ENCODE data around the gene ACAD10.
"Not testable (repeated sequence)": the region's sequence is repeated elsewhere in the genome, so short reads cannot be mapped to it uniquely, and the experiment has no call there.

Gene ACAD10

DNA sequence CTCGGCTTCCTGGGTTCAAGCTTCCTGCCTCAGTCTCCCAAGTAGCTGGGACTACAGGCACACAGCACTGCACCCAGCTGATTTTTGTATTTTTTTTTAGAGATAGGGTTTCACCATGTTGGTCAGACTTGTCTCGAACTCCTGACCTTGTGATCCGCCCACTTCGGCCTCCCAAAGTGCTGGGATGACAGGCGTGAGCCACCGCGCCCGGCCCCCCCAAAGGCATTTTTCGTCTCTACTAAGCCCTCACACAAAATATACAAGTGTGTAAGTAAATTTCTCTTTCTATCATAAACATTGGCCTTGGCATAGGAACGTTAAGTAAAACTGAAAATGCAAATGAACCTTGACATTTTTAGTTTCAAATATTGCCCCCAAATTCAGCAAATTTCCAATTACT lies 2.1 kb downstream of the ACAD10 start:
- DNase-seq = no peak

DNA sequence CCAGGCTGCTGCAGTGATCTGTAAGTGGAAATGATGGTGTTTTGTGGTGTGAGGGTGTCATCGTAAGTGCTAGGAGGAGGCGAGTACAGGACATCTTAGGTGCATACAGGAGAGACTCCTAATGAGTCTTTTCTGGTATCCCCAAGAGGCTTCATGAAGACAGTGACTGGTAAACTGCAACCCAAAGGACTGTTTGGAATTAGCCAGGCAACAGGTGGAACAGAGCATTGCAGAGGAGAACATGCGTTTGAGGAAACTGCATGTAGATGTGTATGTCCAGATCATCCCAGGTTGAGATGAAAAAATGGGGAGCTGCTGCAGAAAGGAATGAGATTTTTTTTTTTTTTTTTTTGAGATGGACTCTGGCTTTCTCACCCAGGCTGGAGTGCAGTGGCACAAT lies 5.4 kb downstream of the ACAD10 start:
- no peak for DNase-seq

DNA sequence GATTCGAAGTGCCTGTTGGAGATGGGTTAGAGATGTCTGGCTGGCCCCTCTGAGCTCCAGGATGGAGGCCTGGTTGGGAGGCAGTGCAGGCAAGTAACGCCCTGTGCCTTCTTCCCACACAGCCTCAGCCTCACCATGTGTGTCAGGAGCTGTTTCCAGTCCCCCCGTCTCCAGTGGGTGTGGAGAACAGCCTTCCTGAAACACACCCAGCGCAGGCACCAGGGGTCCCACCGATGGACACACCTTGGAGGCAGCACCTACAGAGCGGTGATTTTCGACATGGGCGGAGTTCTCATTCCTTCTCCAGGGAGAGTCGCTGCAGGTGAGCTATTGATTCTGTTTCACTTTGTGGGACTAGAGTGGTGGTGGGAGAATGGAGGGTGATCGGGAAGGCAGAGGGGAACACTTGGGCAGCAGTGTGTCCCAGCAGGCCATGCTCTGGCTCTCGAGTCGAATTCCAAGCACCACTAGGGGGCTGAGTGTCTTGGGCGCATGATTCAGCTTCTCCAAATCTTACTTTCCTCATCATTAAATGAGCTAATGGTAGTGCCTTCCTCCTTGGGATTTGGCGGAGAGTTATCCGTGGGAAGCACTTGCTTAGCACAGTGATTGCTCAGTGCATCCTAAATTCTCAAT lies 6.8 kb downstream of the ACAD10 start:
- no peak for DNase-seq

DNA sequence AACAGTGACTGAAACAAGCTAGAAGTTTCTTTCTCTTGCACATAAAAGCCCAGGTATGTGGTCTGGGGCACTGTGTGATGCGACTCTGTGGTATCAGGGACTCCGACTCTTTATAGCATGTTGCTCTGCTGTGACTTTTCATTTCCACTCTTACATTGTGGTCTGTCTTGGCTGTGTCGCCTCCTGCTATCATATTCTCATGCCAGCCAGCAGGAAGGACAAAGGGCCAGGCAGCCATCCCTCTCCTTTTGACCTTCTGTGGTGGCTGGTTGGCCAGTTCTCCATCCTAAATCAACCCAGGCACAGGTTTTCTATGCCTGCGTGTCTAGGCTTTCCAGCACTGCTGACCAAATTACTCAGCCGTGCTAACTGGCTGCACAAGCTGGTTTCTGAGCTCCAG lies 8.0 kb downstream of the ACAD10 start:
- DNase-seq = no peak

DNA sequence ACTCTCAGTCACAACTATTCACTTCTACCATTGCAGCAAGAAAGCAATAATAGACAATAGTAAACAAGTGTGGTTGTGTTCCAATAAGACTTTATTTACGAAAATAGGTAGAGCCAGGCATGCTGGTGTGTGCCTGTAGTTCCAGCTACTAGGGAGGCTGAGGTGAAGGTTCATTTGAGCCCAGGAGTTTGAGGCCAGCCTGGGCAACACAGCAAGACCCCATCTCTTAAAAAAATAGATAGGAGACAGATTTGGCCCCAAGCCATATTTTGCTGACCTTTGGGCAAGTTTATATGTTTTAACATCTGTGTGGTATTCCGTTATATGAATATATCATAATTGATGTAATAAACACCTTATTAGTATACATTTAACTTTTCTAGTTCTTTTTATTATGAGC lies 14.1 kb downstream of the ACAD10 start:
- no peak for DNase-seq

DNA sequence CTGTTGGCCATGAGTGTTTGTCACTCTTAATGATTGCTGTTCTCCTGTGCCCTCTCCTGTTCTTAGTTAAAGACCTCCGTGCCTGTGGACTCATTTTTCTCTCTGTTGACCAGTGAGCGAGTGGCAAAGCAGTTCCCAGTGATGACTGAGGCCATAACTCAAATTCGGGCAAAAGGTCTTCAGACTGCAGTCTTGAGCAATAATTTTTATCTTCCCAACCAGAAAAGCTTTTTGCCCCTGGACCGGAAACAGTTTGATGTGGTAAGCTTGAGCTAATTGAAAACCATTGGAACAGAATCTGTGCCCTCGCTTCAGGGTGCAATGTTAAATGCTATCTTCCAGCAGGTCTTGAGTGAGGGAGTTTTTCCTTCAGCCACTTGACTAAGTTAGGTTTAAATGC lies 19.8 kb downstream of the ACAD10 start:
- DNase-seq = no peak

DNA sequence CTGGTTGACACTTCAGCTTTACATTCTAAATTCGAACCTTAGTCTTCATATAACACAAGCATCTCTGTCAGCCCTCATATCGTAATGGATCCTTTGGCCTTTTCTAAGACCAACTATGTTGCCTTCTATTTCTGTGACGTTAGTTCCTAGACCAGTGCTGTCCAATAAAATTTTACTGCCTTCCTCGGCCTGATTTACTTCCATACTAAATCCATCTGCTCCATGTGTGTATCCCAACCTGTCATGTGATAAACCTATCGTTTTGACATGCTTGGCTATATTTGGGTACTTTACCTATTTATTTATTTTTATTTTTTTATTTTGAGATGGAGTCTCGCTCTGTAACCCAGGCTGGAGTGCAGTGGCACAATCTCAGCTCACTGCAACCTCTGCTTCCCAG lies 20.3 kb downstream of the ACAD10 start:
- DNase-seq = no peak

DNA sequence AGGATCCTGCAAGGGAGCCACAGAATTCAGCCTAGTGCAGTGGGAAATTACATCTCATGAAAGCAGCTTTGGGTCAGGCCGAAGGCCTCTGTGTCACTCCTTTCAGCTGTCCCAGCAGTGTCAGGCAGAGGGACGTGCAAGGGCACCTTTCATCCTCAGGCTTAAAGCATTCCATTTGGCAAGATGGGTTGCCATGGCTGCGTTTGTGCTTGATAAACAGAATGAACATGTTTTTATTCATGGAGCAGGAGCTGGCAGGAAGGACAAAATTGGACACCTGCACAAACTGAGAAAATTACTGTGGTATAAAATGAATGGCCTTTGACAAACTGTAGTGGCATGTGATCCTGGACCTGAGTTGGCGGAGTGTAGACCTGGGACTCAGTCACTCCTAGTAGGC lies 29.4 kb downstream of the ACAD10 start:
- DNase-seq = no peak

DNA sequence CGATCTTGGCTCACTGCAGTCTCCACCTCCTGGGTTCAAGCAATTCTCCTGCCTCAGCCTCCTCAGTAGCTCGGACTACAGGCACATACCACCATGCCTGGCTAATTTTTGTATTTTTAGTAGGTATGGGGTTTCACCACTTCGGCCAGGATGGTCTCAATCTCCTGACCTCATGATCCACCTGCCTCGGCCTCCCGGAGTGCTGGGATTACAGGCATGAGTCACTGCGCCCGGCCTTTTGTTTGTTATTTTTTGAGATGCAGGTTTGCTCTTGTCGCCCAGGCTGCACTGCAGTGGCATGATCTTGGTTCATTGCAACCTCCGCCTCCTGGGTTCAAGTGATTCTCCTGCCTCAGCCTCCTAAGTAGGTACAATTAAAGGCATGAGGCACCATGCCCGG lies 33.5 kb downstream of the ACAD10 start:
- not testable (repeated sequence) for DNase-seq

DNA sequence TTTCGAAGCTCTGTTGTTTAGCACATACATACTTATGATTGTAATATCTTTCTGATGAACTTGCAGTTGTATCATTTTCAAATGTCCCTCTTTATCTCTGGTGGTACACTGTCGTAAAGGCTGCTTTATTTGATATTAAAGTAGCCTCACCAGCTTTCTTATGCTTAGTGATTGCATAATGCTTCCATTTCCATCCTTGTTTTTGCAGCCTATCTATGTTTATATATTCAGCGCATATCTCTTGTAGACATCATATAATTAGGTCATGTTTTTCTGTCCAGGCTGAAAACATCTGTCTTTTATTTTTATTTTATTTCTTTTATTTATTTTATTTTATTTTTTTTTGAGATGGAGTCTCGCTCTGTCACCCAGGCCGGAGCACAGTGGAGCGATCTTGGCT lies 34.6 kb downstream of the ACAD10 start:
- DNase-seq = no peak

DNA sequence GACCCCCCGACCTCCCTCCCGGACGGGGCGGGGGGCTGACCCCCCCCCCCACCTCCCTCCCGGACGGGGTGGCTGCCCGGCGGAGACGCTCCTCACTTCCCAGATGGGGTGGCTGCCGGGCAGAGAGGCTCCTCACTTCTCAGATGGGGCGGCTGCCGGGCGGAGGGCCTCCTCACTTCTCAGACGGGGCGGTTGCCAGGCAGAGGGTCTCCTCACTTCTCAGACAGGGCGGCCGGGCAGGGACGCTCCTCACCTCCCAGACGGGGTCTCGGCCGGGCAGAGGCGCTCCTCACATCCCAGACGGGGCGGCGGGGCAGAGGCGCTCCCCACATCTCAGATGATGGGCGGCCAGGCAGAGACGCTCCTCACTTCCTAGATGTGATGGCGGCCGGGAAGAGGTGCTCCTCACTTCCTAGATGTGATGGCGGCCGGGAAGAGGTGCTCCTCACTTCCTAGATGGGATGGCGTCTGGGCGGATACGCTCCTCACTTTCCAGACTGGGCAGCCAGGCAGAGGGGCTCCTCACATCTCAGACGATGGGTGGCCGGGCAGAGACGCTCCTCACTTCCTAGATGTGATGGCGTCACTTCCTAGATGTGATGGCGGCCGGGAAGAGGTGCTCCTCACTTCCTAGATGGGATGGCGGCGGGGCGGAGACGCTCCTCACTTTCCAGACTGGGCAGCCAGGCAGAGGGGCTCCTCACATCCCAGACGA lies 38.0 kb downstream of the ACAD10 start:
- DNase-seq = not testable (repeated sequence)

DNA sequence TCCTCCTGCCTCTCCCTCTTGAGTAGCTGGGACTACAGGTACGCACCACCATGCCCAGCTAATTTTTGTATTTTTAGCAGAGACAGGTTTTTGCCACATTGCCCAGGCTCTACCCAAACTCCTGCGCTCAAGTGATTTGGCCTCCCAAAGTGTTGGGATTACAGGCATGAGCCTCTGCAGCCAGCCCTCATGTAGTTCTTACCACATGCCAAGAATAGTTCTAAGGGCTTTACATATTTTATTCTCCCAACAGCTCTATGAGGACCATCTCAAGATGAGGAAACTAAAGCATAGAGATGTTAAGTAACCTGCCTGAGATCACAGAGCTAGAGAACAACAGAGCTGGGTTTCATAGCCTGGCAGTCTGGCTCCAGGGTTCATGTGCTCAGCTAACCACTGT lies 42.9 kb downstream of the ACAD10 start:
- no peak for DNase-seq

DNA sequence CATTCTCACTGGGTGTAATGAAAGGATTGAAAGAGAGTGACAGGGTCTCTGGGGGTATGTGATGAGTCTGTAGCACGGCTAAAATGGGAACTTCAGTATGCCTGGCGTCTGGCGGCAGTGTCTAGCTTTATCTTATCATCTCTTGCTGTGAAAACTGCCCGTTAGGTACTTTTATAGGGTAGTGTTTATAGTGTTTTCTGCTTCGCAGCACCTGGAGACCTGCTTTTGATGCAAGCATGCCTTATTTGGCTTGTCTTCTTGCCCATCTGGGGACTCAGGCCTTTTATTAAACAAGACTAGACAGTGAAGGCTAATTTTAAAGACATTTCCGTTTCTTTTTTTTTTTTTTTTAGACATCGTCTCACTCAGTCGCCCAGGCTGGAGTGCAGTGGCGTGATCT lies 44.6 kb downstream of the ACAD10 start:
- no peak for DNase-seq

DNA sequence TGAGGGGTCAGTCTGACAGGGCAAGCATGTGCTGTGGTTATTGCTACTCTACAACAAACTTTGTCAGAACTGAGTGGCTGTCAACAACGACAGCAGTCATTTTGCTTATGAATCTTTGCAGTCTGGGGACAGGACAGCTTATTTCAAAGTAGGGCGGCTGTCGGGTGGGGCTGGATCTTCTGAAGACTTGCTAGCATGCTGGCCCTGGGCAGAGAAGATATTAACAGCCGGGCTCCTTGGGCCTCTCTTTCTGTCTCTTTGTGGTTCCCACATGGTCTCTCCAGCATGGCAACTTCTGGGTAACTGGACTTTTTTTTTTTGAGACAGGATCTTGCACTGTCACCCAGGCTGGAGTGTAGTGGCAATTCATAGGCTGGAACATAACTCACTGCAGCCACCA lies 46.9 kb downstream of the ACAD10 start:
- no peak for DNase-seq

DNA sequence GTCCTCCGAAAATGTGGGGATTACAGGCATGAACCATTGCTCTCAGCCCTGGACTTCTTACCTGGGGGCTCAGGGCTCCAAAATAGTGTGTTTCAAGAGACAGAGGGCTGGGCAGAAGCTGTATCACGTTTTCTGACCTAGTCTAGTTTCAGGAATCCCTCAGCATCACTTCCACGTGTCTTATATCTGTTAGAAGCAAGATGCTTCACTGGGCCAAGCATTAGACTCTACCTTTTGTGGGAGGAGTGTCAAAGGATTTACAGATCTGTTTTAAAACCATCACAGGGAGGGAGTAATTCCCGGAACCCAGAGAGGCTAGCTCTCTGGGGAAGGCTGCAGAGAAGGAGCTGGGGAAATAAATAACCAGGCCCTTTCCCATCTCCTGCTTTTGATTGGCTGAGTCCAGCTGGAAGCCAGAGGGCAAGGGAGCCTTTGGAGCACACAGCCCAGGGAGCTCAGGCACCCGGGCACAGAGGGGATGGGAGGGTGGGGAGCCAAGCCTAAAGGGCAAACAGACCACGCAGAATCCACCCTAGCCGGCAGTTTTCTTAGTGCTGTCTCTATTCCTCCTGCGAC lies 47.6 kb downstream of the ACAD10 start:
- DNase-seq = no peak

DNA sequence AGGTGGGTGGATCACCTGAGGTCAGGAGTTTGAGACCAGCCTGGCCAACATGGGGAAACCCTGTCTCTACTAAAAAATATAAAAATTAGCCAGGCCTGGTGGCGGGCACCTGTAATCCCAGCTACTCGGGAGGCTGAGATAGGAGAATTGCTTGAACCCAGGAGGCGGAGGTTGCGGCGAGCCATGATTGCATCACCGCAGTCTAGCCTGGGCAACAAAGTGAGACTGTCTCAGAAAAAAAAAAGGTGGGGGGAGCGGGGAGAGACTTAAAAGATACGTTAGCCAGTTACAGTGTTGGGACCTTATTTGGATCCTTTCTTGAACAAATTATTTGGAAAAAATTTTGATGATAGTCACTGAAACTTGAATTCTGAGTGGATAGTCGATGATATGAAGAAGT lies 53.7 kb downstream of the ACAD10 start:
- not testable (repeated sequence) for DNase-seq

DNA sequence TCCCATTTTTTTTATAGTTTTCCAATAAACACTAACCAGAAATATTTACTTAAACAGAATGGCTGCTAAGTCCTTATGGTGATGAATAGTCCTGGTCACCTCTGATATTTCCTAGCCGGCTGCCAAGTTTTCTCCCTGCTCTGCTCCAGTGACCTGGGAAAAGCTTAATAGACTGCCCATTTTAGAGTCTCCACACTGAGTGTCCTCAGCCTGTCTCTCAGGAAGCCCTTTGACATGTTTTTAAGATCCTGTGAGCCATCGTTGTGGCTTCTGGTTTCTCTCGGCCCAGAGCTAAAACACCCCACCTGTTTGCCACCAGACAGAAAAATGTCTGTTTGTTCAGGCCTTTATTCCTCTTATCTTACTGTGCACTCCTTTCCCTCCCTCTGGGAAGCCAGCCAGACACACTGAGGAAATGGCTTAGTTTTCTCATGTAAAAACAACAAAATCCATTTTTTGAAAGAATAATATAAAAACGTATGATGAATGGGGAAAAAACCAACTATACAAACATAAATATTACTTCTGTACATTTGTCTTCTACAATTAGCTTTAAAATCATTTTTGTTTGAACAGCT lies 55.5 kb downstream of the ACAD10 start:
- no peak for DNase-seq

DNA sequence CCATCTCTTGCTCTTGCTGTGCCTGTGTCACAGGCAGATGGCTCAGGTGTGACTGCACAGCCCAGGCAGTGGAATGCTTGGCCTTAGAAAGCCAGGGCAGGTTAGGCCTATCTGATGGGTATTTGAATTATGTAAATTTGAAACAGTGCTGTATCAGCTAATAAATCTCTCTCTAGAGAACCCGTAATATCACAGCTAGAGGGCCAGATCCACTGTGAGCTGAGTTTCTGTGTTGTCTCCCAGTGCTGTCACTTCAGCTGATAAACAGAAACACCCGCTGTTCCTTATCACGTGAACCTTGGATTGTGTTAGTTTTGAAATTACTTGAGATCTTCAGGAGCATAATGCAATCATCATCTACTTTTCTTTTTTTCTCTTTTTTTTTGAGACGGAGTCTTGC lies 59.4 kb downstream of the ACAD10 start:
- DNase-seq = no peak

DNA sequence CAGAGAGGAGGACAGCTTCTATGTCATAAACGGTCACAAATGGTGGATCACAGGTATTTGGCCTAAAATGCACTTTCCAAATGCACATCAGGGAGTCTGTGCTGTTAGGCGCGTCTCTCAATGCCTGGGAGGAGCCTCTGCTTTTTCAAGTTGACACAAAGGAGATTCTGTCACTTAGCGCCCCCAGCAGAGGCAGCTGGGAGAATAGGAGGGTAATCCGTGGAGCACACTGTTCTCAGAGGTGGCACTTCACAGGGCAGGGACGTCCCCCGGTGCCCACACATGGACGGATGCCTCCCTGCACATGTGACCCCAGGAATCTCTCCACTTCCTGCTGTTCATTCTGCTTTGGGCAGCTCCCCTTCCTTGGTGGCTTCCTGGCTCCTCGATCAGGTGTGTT lies 61.5 kb downstream of the ACAD10 start:
- no peak for DNase-seq

DNA sequence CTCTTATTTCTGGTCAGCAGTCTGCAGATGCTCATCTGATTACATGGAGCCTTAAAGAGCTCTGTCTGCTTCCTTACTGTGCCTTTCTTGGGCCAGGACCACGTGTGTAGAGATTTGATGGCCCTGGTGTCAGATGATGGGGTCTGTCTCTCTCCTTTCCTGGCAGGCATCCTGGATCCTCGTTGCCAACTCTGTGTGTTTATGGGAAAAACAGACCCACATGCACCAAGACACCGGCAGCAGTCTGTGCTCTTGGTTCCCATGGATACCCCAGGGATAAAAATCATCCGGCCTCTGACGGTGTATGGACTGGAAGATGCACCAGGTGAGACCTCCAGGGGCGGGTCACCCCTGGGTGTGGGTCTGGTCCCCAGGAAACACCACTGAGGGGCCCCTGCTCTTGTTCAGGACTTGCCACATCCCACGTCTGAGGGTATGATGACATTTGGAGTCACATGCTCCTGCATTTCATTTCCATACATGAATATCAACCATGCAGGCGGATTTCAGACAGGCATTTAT lies 62.4 kb downstream of the ACAD10 start:
- DNase-seq = no peak

DNA sequence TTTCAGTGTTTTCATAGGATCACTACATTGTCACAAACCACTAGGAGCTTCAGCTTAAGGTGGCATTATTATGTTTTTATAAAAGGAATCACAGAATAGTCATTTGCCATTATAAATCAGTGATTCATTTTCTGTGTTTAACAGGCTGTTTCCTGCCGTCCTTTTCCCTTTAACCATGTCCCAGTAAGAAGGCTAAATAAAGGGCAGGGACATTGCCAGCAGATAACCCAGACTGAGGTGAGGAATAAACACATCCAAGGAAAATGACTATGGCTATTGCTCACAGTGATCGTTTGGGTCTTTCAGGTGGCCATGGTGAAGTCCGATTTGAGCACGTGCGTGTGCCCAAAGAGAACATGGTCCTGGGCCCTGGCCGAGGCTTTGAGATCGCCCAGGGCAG lies 63.0 kb downstream of the ACAD10 start:
- no peak for DNase-seq

DNA sequence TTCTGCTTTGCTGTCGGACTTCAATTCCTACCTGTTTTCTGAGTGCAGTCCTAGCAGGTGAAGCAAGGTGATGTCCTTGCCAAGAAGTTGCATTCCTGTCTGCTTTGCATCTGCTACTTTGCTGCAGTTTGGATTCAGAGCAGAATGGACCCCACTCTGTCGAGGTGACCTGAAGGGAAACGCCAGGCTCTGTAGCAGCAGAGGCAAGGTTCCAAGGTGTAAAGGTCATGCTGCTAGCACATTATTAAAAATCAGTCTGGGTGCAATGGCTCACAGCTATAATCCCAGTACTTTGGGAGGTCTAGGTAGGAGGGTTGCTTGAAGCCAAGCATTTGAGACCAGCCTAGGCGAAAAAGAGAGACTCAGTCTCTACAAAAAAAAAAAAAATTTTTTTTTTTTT lies 63.5 kb downstream of the ACAD10 start:
- DNase-seq = no peak

DNA sequence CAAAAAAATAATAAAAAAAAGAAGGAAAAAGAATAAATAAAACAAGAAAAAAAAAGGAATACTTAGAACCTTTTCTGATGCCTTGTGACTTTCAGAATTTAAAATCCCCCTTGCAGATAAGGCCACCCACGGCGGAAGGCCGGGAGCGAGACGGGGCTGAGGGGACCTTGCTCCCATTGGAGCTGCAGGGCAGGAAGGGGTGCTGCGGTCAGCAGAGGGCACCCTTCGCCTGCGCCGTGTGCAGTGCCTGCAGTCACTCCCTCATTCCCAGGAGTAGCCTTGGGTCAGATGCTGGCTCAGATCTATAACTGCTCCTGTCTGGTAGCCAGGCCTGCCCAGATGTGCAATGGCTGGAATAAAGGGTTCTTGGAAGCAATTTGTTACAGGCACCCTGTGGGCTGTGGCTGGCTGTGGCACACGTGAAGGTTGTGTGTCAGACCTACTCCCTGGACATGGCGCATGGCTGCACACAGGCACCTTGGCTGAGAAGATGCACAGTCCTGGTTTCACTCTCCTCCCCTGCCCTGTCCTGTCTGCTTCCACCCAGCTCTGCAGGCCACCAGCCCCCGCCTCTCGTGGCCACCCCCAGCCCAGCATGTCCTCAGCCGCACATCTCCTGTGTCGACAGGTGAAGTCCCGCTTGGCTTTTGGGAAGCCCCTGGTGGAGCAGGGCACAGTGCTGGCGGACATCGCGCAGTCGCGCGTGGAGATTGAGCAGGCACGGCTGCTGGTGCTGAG lies 67.5 kb downstream of the ACAD10 start:
- no peak for DNase-seq
